Esophagus muscularis mucosa (tissue), 4 donors: Measurements from ENCODE around the gene COMT.

ENCODE experiments used
- CTCF ChIP-seq, 3 experiments: fragments of 200-600 bp in 2 of 3; fragments of 450-650 bp in 1 of 3; sonication (generic) in 2 of 3; IDR thresholded peaks; one replicate each; pipeline ENCODE4 v1.5.1; 2017 to 2019; ENCODE audit warnings: antibody characterized with exemption in 3 of 3, mild to moderate bottlenecking in 2 of 3, moderate library complexity in 1 of 3
- EP300 ChIP-seq: sonication (generic); formaldehyde crosslinking; IDR thresholded peaks from one replicate; pipeline ENCODE4 v1.6.1; 2017; ENCODE audit warnings: antibody characterized with exemption
- POLR2A ChIP-seq: fragments of 450-650 bp; IDR thresholded peaks from one replicate; pipeline ENCODE4 v1.6.1; 2017; ENCODE audit warnings: antibody characterized with exemption, moderate library complexity, mild to moderate bottlenecking, low read depth

GRCh38 chr22:19981961-19982920, 40.7 kb downstream of the COMT start:
- TF ChIP-seq CTCF (IDR thresholded peaks at IDR 0.05): no peak
- no peak for TF ChIP-seq POLR2A
- TF ChIP-seq EP300: no peak
